HCT116 (cell line): Measurements from ENCODE around the gene ITPKB. TPM values are rescaled to one million over a fixed set of nuclear protein-coding genes. Genes with fewer than 3 reads are reported as not detected.

Experiments used
- ATAC-seq: fragments of 200-7000 bp; cut with Tn5 transposase; 2 replicates; pipeline ENCODE4 v1.9.1; 2020; ENCODE audit warnings: mild to moderate bottlenecking, moderate library complexity
- BruUV-seq: library from RNA; stranded (reverse); fragments of 400-500 nt; replicated peaks from 2 replicates; lab custom pipeline; 2021; lab: Mats Ljungman, UMichigan
- CTCF ChIA-PET: fragments of 300-600 bp; sonication (Branson Sonifier 250); formaldehyde crosslinking; loops from one replicate; lab custom pipeline; 2021; ENCODE audit warnings: antibody characterized with exemption; lab: Charles Lee
- POLR2A ChIA-PET: fragments of 300-600, 350-600 bp; sonication (Branson Sonifier 250); formaldehyde crosslinking; loops from one replicate; lab custom pipeline; 2021; ENCODE audit warnings: antibody characterized with exemption; lab: Charles Lee
- RAD21 ChIA-PET, 2 experiments: fragments of 300-600 bp; sonication (Branson Sonifier 250); formaldehyde crosslinking; loops; one replicate each; lab custom pipeline; 2023; ENCODE audit warnings: low total read pairs in 2 of 2; ENCODE audit not compliant: uncharacterized antibody in 2 of 2, unreplicated experiment in 2 of 2, low non-redundant PET in 1 of 2; lab: Charles Lee
- DNase-seq: peaks from one replicate; pipeline ENCODE4 v3.0.0-alpha.2; 2010; ENCODE audit warnings: low read depth, low spot score
- H2AFZ ChIP-seq: fragments of 200-600 bp; shearing (Covaris generic), sonication (generic); 2 replicates; pipeline ENCODE4 v1.6.1; 2017; ENCODE audit warnings: low read depth, mixed run types, mixed read lengths, antibody characterized with exemption, low read length; ENCODE audit not compliant: poor library complexity, severe bottlenecking
- H3K27ac ChIP-seq: 2 replicates; pipeline ENCODE4 v1.5.1; 2012; ENCODE audit warnings: low read depth, low read length
- H3K27me3 ChIP-seq: fragments of 200-600 bp; sonication (generic); 2 replicates; pipeline ENCODE4 v1.6.1; 2016; ENCODE audit warnings: mixed run types, low read length, mixed read lengths; ENCODE audit not compliant: insufficient read depth
- H3K36me3 ChIP-seq, 2 experiments: fragments of 200-500 bp in 1 of 2; fragments of 200-600 bp in 1 of 2; sonication (Bioruptor generic) in 1 of 2; sonication (generic) in 1 of 2; 2 replicates each; pipeline versions ENCODE4 v1.5.1 to v1.6.1; 2014 to 2016; ENCODE audit warnings: low read length in 2 of 2, inconsistent platforms in 1 of 2, mixed read lengths in 1 of 2, mixed run types in 1 of 2; ENCODE audit not compliant: insufficient read depth in 2 of 2, control insufficient read depth in 1 of 2
- H3K4me1 ChIP-seq, 2 experiments: fragments of 200-600 bp in 1 of 2; sonication (generic) in 1 of 2; 2 replicates each; pipeline versions ENCODE4 v1.5.1 to v1.6.1; 2012 to 2017; ENCODE audit warnings: low read length in 2 of 2, inconsistent platforms in 1 of 2, mild to moderate bottlenecking in 1 of 2, mixed read lengths in 1 of 2, mixed run types in 1 of 2, moderate library complexity in 1 of 2; ENCODE audit not compliant: insufficient read depth in 2 of 2, control insufficient read depth in 1 of 2
- H3K4me2 ChIP-seq: fragments of 200-600 bp; sonication (generic); 2 replicates; pipeline ENCODE4 v1.6.1; 2017; ENCODE audit warnings: mixed run types, low read length, mixed read lengths
- H3K4me3 ChIP-seq, 2 experiments: fragments of 200-600 bp in 1 of 2; sonication (generic) in 1 of 2; replicated peaks in 1 of 2; 2 replicates each; pipeline ENCODE4 v1.5.1; 2011 to 2016; ENCODE audit warnings: low read length in 2 of 2, control low read depth in 1 of 2, low read depth in 1 of 2, mild to moderate bottlenecking in 1 of 2, mixed read lengths in 1 of 2, mixed run types in 1 of 2
- H3K79me2 ChIP-seq: fragments of 200-600 bp; sonication (generic); 2 replicates; pipeline ENCODE4 v1.6.1; 2017; ENCODE audit warnings: mild to moderate bottlenecking, mixed run types, low read length, moderate library complexity, mixed read lengths; ENCODE audit not compliant: insufficient read depth
- H3K9ac ChIP-seq: fragments of 200-600 bp; sonication (generic); 2 replicates; pipeline ENCODE4 v1.6.1; 2016; ENCODE audit warnings: low read length, mixed read lengths
- H3K9me2 ChIP-seq: fragments of 200-600 bp; sonication (generic), shearing (Covaris generic); 2 replicates; pipeline ENCODE4 v1.6.1; 2017; ENCODE audit warnings: mixed run types, mild to moderate bottlenecking, moderate library complexity; ENCODE audit not compliant: insufficient read depth
- H3K9me3 ChIP-seq, 2 experiments: fragments of 200-500 bp in 1 of 2; fragments of 200-600 bp in 1 of 2; sonication (Bioruptor generic) in 1 of 2; sonication (generic) in 1 of 2; 2 replicates each; pipeline ENCODE4 v1.6.1; 2014 to 2017; ENCODE audit warnings: low read length in 2 of 2, mixed read lengths in 2 of 2, inconsistent platforms in 1 of 2, low read depth in 1 of 2, mild to moderate bottlenecking in 1 of 2, mixed run types in 1 of 2, moderate library complexity in 1 of 2; ENCODE audit not compliant: control insufficient read depth in 1 of 2, insufficient read depth in 1 of 2
- H4K20me1 ChIP-seq: fragments of 200-600 bp; sonication (generic), shearing (Covaris generic); 2 replicates; pipeline ENCODE4 v1.6.1; 2017; ENCODE audit warnings: mixed run types, mild to moderate bottlenecking, moderate library complexity; ENCODE audit not compliant: insufficient read depth
- ELF1 ChIP-seq: IDR thresholded peaks from 2 replicates; pipeline ENCODE4 v1.6.1; 2012; ENCODE audit warnings: low read depth, borderline replicate concordance
- JUND ChIP-seq: IDR thresholded peaks from 2 replicates; pipeline ENCODE4 v1.6.1; 2012
- POLR2A ChIP-seq: IDR thresholded peaks from 2 replicates; pipeline ENCODE4 v1.7.0; 2011; ENCODE audit warnings: borderline replicate concordance; ENCODE audit not compliant: insufficient read depth, insufficient read length; ENCODE audit errors: extremely low read depth
- POLR2AphosphoS5 ChIP-seq: IDR thresholded peaks from 2 replicates; pipeline ENCODE4 v1.6.1; 2011; ENCODE audit warnings: mild to moderate bottlenecking, low read depth, low read length, moderate library complexity
- SIN3A ChIP-seq: IDR thresholded peaks from 2 replicates; pipeline ENCODE4 v1.6.1; 2012; ENCODE audit warnings: low read depth
- SP1 ChIP-seq: IDR thresholded peaks from 2 replicates; pipeline ENCODE4 v1.6.1; 2012; ENCODE audit warnings: low read depth
- intact Hi-C: fragments of 100-400 bp; cut with micrococcal nuclease; formaldehyde crosslinking; loops from 2 replicates; pipeline ENCODE4 v1.10.0; 2022
- total RNA-seq: library from RNA; stranded (reverse); gene quantifications from one replicate; pipeline ENCODE4 v1.2.1, GENCODE V29; 2021; ENCODE audit not compliant: unreplicated experiment
- TF ChIP-seq, protein P1 (sequence below), 3 experiments: fragments of 200-600 bp in 1 of 3; sonication (generic) in 1 of 3; IDR thresholded peaks in 2 of 3; conservative IDR thresholded peaks in 1 of 3; 2 replicates each; pipeline ENCODE4 v1.5.1; 2012 to 2017; ENCODE audit warnings: low read depth in 2 of 3, low read length in 2 of 3, antibody characterized with exemption in 1 of 3, borderline replicate concordance in 1 of 3, control low read depth in 1 of 3, mild to moderate bottlenecking in 1 of 3, mixed read lengths in 1 of 3, mixed run types in 1 of 3, moderate library complexity in 1 of 3; ENCODE audit not compliant: insufficient read depth in 1 of 3
- TF ChIP-seq, protein P2 (sequence below): IDR thresholded peaks from 2 replicates; pipeline ENCODE4 v1.6.1; 2011; ENCODE audit warnings: mild to moderate bottlenecking, low read length, moderate library complexity; ENCODE audit not compliant: insufficient replicate concordance; ENCODE audit errors: extremely low read depth

Gene ITPKB
- total RNA-seq, 1 experiment from 2014 or later, result 4.4 TPM

- Histone ChIP-seq H3K79me2 (no peaks in the 10 kb centered on the region), H3K27ac (no peak overlapping the region), H4K20me1 (no peaks in the 10 kb centered on the region), H3K4me3 (no peak overlapping the region), H3K4me1 (peaks cover 17 to 31% of the 10 kb centered on the region in 2 experiments), H3K4me2 (no peak overlapping the region), H3K27me3 (no peaks in the 10 kb centered on the region), H2AFZ (no peak overlapping the region), H3K36me3 (no peaks in the 10 kb centered on the region), H3K9me2 (no peaks in the 10 kb centered on the region), H3K9ac (no peak overlapping the region), H3K9me3 (no peaks in the 10 kb centered on the region)
- DNase-seq, result no peak
- no peak for TF ChIP-seq ELF1
- TF ChIP-seq SP1, result no peak
- TF ChIP-seq JUND, result no peak
- TF ChIP-seq SIN3A, result no peak
- TF ChIP-seq, protein P1, sequence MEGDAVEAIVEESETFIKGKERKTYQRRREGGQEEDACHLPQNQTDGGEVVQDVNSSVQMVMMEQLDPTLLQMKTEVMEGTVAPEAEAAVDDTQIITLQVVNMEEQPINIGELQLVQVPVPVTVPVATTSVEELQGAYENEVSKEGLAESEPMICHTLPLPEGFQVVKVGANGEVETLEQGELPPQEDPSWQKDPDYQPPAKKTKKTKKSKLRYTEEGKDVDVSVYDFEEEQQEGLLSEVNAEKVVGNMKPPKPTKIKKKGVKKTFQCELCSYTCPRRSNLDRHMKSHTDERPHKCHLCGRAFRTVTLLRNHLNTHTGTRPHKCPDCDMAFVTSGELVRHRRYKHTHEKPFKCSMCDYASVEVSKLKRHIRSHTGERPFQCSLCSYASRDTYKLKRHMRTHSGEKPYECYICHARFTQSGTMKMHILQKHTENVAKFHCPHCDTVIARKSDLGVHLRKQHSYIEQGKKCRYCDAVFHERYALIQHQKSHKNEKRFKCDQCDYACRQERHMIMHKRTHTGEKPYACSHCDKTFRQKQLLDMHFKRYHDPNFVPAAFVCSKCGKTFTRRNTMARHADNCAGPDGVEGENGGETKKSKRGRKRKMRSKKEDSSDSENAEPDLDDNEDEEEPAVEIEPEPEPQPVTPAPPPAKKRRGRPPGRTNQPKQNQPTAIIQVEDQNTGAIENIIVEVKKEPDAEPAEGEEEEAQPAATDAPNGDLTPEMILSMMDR (IDR thresholded peaks at IDR 0.05 in 2 of 3, conservative IDR thresholded peaks at IDR 0.05 in 1 of 3; ENCODE audit: borderline replicate concordance in 1 of 3, insufficient read depth in 1 of 3, low read depth in 2 of 3, low read length in 2 of 3), result no peak
- no peak for TF ChIP-seq POLR2A
- TF ChIP-seq, protein P2, sequence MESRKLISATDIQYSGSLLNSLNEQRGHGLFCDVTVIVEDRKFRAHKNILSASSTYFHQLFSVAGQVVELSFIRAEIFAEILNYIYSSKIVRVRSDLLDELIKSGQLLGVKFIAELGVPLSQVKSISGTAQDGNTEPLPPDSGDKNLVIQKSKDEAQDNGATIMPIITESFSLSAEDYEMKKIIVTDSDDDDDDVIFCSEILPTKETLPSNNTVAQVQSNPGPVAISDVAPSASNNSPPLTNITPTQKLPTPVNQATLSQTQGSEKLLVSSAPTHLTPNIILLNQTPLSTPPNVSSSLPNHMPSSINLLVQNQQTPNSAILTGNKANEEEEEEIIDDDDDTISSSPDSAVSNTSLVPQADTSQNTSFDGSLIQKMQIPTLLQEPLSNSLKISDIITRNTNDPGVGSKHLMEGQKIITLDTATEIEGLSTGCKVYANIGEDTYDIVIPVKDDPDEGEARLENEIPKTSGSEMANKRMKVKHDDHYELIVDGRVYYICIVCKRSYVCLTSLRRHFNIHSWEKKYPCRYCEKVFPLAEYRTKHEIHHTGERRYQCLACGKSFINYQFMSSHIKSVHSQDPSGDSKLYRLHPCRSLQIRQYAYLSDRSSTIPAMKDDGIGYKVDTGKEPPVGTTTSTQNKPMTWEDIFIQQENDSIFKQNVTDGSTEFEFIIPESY, result no peak
- TF ChIP-seq POLR2AphosphoS5, result no peak
- no peak for ATAC-seq
- intact Hi-C loops, result loop anchor here (10.0 kb wide), 1 partner anchor 296 kb away; no protein-coding TSS in a partner anchor
- ChIA-PET CTCF (no interaction called here), RAD21 (no interaction called here), POLR2A (interaction anchor here (0.7 kb wide), 1 partner anchor 176 kb away, joined by 3 read pairs; no protein-coding TSS in a partner anchor)
- no TSS peak for BruUV-seq
Measured at GRCh38 chr1:226638608-226639007, 100.5 kb downstream of the ITPKB start.
